GM18505 (cell line): Measurements from ENCODE around the gene HEYL.

Experiments used
- ATAC-seq: cut with Tn5 transposase; IDR thresholded peaks from one replicate; pipeline ENCODE4 v1.9.1; 2021; ENCODE audit not compliant: unreplicated experiment
- POLR2A ChIP-seq: IDR thresholded peaks from 4 replicates; pipeline ENCODE4 v1.6.1; 2011; ENCODE audit warnings: borderline replicate concordance; ENCODE audit not compliant: insufficient read depth, insufficient read length; ENCODE audit errors: extremely low read depth

Gene HEYL

DNA sequence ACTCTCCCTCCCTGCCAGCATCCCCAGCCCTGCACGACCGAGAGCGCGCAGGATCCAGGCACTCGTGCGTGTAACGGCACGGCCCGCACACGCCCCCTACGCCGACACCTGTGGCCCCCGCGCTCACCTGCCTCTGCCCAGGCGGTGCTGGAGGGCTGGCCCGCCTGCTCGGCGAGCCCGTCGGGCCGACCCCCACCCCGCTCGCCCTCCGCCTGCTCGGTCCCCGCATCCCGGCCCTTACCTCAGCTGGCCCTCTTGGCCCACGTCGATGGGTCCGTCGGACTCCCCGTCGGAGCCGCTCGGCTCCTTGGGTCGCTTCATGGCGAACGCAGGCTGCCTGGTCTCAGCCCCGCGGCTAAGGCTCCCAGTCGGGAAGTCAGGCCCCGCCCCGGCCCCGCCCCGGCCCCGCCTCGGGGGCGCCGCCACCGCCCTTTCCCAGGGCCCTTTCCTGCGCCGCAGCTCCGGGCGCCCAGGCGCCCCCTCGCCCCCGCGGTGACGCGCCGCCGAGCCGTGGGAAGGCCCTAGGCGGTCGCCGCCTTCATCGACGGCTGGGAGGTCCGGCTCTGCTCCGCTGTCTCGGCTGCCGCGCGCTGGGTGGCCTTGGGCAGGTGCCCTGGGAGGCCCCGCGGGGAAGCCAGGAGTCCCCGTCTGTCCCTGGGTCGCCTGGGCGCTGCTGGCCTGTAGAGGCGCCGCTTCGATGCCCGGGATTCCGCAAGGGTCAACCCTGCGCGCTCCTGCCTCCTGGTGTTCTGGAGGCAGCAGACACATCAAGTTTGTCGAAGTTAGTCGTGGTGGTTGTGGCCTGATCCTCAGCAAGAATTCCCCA is at the start of gene HEYL:
Gene HEYL, minus strand, starts transcription at position 339 of the 826 bp plus-strand sequence. Its CDS starts 18 bp downstream, at position 321.
- no peak for TF ChIP-seq POLR2A
- no peak for ATAC-seq

DNA sequence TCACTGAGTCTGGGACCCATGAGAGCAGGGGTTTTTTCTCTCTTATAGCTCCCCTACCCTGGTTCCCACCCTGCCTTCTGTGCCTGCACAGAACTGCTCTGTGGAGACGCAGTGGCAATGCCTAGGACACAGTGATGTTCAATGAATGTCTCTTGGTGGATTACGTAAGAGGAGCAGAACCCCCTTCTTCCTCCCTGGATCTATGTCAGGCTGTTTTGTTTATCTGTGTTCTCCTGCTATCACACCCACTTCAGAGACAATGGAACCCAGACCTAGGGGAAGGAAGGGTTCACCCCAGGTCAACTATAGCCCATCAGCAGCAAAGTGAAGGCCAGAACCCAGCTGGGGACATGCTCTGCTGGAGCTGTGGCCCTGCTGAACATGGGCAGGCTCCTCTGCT is 49.8 kb upstream of the HEYL start:
- TF ChIP-seq POLR2A, result no peak
- ATAC-seq, result no peak

DNA sequence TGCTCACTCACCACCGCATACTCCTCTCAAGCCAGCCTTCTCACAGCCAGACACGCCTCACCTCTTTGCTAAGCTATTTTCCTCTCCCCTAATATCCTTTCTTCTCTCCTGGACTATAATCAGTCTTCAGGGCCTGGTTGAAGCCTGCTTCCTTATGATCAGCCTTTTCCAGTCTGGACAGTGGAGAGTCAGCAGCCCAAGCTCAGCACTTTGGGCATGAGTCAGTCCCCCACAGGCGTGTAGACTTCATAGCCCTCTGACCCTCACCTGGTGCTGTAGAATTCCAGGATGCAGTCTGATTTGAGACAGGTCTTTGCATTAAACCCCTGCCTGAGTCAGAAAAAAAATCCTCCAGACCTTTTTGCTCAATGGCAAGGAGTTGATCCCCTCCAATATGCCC is 49.3 kb upstream of the HEYL start:
- no peak for TF ChIP-seq POLR2A
- no peak for ATAC-seq

DNA sequence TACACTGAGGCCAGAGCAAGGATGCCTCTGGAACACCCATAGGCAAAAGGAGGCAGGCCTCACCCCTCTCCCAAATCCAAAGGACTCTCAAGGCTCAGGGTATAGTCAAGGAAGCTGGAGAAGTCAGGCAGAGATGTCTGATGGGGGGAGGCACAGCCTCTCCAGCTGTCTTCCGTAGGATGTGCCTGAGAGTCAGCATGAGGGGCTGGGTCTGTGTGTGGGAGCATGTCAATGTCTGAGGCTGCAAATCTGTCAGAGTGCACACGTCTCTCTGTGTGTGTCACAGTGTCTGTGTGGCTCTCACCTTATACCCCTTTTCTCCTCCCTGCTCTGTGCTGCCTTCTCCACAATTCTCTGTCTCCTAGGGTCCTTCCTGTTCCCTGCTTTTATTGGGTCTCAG is 47.8 kb upstream of the HEYL start:
- TF ChIP-seq POLR2A, result no peak
- ATAC-seq, result no peak

DNA sequence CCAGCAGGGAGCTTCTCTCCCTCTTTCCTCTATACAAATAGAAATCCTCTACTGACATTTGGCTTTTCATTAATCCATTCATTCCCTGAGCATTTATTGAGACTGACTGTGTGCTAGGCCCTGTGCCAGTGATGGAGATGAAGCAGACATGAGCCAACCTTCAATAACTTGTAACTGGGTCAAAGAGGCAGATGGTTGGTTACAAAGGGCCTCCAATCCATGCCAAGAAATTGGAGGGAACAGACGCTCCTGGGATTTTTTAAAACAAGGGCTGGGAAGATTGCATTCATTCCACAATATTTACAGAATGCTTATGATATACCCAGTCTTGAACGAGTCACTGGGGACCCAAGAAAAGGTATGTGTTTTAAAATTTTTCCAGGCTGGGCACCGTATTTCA is 45.6 kb upstream of the HEYL start:
- no peak for ATAC-seq
- no peak for TF ChIP-seq POLR2A

DNA sequence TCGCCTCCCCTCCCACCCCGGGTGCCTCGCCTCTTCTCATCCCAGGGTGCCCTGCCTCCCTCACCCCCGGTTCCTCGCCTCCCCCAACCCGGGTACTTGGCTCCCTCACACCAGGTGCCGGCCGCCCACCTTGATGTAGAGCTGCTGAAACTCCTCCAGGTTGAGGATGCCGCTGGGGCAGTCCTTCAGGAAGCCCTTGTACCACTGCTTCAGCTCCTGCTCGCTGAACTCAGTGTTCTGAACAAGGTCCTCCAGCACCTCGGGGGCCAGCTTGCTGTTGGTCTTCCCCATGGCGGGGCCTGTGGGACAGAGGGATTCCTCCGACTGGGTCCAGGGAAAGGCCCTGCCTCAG is 44.8 kb upstream of the HEYL start:
- no peak for TF ChIP-seq POLR2A
- ATAC-seq, result no peak

DNA sequence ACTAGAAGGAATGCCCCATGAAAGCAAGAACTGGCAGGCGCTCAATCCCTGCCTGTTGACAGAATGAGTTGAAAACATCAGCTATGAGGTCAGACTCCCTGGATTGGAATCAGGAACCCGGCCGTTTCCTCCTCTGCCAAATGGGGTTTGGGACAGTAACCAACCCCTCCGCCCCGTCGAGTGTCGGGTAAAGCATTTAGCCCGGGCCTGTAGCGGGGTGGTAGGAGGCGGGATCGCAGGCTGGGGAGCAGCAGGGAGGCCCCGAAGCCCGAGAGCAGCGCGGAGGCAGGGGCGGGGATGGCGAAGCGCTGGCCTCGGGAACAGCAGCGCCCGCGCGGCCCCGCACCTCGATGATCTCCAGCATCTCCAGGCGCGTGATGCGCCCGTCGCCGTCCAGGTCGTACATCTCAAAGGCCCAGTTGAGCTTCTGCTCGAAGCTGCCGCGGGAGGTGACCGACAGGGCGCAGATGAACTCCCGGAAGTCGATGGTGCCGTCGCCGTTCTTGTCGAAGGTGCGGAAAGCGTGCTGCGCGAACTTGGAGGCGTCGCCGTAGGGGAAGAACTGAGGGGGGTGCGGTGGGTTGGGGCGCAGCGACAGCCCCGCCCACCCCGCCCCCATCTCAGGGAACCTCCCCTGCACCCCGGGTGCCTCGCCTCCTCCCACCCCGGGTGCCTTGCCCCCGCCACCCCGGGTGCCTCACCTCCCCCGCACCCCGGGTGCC is 44.3 kb upstream of the HEYL start:
- no peak for TF ChIP-seq POLR2A
- no peak for ATAC-seq

DNA sequence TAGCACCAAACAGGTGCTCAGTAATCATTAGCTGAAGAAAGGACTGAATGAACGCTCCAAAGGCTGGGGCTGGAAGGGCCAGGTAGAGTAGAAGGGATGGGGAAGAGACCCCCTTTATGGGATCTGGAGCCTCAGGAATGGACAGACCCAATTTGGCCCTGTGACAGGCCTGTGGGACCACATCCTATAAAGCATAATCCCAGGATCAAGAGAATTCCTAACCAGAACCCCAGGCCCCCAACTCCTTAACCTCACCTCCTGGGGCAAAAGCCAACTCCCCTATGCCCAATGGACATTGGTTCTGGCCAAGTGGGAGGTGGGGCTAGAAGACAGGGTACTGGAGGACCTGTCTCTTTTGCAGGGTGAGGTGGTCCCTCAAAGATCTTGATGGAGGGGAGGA is 42.6 kb upstream of the HEYL start:
- TF ChIP-seq POLR2A, result no peak
- ATAC-seq, result no peak

DNA sequence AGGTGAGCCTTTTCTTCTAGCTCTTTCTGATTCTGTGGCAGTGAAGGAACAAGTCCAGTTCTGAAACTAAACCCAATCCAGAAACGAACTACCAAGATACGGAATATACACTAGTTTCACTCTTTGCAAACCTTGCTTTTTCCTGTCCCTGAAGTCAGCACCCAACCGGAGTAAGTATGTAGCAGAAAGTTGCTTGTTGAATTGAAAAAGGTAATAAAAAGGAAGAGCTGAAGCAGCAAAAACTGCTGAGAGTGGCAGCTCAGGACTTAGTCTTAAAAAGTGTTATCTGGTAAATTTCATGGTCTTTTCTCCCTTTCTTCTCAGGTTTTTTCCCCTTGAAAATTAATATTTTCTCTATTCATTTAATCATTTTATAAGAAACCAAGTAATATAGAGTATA is 41.9 kb upstream of the HEYL start:
- TF ChIP-seq POLR2A, result no peak
- ATAC-seq, result no peak

DNA sequence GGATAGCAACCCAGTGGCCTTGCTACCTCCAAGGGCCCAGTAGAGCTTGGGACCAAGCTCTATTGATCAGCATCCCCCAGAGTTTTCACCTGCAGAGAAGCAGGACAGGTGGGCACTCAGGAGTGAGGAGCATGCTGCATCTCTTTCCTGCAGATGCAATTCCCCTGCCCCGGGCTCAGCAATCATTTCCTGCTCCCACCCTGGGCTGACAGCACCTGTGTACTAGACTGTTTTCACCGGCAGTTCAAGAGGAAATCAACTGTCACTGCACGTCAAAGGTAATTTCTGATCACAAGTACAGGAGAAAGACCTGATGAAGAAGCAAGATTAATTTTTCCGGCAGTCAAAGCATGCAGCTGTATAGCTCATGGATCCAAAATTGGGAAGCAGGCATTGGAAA is 41.3 kb upstream of the HEYL start:
- TF ChIP-seq POLR2A, result no peak
- no peak for ATAC-seq

DNA sequence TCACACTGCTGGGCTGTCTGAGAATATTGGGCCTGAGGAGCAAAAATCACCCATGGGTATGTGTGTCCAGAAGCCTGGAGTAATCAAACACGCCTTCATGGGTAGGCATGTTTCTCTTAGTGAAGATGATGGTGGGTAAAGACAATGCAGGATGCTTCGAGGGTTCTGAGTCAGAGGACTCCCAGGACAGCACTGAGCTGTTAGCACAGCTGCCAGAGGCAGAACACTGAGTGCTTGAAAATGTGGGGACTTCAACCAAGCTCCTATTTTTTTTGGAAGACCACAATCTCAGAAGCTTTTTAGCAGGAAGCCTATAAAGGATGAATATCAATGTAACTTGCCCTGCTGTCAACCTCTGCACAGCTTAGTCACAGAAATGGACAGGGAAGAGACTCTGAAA is 40.4 kb upstream of the HEYL start:
- no peak for ATAC-seq
- TF ChIP-seq POLR2A, result no peak

DNA sequence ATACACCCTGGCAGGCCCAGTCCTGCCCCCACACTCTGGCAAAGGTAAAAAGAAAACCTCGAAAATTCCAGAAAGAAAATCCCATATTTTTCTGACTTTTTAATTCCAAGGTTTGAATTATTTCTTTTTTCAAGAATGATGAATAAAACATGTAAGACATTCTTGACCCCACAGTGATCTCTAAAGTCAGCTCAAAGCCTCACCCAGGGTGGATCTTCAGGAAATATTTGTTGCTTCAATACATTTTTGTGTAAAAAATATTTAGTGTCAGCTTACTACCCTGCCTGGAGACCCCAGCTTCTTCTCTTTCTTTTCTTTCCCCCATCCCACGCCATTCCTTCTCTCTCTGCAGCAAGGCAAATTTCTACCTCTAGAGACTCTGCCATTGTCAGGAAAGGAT is 39.4 kb upstream of the HEYL start:
- no peak for ATAC-seq
- TF ChIP-seq POLR2A, result no peak

DNA sequence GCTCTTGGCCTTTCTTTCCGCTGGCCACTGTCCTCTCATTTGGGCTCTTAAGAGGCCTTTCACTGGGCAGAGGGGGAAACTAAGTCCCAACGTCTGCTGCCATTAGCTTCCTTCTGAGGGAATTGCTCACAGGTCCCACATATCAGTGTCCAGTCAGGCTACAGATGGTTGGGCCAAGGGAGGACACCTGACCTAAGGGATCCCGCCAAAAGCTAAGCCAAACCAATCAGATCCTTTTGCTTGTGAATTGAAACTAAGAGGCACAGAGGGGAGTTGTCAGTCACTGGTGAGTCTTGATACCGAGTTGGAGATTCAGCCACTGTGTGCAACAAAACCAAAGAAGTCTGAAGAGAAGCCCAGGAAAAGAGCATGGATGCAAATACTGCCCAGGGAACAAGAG is 38.2 kb upstream of the HEYL start:
- TF ChIP-seq POLR2A, result no peak
- ATAC-seq, result no peak

DNA sequence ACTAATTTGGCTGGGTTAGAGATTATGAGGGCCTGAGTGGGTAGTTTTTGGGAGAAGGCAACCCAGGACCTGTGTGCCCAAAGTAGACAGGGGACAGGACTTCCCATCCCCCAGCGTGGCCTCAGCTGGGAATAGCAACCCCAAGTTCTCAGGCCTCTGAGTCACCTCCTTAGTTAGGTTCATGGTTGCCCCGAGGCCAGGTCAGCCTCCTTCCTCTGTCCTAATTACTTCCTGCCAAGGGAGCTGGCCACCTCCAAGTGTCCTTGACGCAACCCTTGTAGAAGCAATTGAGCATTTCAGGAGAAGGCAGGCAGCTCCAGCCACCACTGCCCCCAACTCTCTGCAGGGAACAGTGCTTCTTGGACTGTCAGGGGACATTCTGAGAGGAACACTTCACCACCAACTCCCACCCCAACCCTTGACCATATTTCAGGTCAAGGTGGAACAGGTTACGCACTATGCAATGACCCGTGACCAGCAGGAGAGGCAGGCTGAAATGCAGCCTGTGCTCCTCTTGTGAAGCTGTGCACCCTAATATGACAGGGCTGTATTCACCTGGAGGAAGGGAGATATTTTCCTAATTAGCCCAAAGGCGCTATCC is 37.6 kb upstream of the HEYL start:
- ATAC-seq, result no peak
- no peak for TF ChIP-seq POLR2A
